GM12874 (cell line): Measurements from ENCODE around the gene CNNM4.

ENCODE experiments used
- TF ChIP-seq, protein P1 (sequence below): IDR thresholded peaks from 2 replicates; pipeline ENCODE4 v1.5.1; 2011; ENCODE audit warnings: low read depth, mild to moderate bottlenecking, control low read depth, low read length, moderate library complexity; ENCODE audit not compliant: insufficient read depth

CNNM4 gene

DNA sequence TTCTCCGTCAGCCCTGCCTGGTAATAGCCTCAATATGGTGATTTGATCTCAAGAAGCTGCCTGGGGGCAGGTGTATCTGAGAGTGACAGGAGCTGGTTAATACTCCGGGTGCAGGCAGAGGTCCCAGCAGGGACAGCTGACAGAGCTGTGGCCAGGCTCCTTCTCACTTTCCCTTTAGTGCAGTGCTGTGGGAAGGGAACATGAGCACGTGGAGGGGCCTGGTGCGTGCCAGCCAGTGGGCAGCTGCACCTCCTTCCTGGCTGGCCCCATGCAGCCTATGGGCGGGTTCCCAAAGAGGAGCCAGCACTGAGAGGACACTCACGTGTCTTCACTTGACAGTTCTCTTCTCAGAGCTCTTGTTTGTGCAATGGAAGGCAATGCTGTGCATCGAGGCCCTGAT is 9.1 kb downstream of the CNNM4 start:
- TF ChIP-seq, protein P1, sequence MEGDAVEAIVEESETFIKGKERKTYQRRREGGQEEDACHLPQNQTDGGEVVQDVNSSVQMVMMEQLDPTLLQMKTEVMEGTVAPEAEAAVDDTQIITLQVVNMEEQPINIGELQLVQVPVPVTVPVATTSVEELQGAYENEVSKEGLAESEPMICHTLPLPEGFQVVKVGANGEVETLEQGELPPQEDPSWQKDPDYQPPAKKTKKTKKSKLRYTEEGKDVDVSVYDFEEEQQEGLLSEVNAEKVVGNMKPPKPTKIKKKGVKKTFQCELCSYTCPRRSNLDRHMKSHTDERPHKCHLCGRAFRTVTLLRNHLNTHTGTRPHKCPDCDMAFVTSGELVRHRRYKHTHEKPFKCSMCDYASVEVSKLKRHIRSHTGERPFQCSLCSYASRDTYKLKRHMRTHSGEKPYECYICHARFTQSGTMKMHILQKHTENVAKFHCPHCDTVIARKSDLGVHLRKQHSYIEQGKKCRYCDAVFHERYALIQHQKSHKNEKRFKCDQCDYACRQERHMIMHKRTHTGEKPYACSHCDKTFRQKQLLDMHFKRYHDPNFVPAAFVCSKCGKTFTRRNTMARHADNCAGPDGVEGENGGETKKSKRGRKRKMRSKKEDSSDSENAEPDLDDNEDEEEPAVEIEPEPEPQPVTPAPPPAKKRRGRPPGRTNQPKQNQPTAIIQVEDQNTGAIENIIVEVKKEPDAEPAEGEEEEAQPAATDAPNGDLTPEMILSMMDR: no peak

DNA sequence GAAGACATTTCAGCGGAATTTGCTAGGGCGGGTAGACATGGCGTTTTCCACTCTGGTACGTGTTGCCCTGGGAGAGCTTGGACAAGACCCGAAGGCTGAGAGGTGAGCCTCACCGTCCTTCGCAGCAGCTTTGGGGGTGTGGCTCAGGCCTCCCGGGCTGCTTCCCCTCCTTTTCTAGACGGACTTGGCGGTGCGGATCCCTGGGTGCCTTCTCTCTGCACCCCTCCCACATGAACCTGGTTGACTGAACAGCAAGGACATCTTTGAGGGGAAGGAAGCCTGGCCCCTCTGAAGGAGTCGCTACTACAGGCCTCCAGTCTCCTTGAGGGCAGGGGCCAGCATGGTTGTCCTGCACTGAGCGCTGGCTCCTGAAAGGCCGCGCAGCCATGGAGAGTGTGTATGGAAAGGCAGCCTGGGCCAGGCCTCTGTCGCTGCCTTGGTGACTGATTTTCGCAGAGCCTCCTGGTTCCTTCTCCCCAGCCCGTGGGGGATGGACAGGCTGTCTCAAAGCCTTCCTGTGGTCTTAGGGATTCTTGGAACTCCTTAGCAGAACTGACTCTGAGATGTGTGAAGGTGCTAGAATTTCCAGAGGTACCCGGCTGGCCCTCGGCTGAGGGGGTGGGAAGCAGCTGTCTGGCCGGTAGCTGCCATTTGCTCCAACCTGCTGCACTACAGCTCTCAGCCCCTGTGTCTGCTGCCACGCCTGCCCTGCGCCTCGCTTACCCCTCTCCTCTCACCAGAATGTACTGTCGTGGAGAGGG is 9.9 kb downstream of the CNNM4 start:
- TF ChIP-seq, protein P1: no peak

DNA sequence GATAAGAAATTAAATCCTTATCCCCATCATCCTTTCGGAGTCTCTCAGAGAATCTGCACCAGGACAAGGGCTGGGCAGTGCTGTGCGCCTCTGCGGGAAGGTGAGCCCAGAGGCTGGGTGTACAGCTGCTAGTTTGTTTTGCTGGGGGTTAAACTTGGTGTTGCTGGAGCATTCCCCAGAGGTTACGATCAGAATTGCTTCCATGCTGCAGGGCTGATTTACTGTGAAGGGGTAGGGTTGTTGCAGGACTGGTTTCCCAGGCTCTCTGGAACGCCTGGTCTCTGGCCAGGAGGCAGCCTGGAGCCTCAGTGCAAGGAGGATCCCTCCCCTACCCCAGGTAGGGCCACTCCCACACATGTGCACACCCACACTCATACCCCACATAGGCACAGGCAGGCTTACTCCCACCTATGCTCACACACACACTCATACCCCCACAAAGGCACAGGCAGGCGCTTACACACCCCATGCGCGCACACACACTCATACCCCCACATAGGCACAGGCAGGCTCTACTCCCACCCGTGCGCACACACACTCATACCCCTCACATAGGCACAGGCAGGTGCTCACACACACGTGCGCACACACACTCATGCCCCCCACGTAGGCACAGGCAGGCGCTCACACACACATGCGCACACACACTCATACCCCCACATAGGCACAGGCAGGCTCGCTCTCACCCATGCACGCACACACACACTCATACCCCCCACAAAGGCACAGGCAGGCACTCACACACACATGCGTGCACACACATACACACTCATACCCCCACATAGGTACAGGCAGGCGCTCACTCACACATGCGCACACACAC is 11.3 kb downstream of the CNNM4 start:
- TF ChIP-seq, protein P1: no peak

DNA sequence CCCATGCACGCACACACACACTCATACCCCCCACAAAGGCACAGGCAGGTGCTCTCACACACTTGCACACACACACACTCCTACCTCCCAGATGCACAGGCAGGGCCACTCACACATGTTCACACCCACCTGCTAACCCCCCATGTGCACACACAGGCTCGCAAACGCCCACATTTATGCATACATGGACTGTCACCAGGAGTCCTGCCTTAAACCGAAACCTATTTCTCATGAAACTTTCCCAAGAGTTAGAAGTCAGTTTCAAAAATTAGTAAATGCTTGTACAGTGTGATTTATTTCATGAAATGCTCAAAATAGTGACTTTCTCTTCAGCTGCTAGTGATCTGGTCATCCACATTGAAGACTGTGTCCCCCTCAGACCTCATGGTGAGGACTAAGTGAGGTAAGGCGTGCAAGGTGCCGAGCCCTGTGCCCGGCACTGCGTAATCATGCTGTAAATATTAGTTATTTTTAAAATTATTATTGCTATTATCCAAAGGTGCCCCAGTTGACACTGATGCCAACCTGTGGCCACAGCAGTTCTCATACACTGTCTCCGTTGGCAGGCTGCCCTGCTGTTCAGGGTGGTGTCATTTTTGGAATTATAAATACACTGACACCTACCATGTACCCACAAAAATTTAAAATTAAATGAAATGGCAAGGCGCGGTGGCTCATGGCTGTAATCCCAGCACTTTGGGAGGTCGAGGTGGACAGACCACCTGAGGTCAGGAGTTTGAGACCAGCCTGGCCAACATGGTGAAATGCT is 12.4 kb downstream of the CNNM4 start:
- TF ChIP-seq, protein P1: no peak

DNA sequence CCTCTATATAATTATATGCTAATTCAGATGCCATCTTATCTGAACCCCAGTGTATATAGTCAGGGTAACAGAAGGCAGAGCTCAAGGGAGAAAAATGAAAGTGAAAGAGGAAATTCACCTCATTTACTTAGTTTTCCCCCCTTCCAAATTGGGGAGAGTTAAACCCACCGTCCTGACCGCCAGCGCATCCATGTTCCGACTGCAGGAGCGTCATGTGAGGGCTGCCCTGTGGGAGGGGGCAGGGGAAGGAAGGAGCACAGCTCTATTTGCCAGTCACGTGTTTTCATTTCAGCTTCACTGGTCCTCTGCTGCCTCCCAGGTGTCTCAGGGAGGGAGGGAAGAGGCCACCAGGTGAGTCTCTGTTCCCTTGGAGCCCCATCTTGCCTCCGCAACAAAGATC is 13.2 kb downstream of the CNNM4 start:
- TF ChIP-seq, protein P1: no peak

DNA sequence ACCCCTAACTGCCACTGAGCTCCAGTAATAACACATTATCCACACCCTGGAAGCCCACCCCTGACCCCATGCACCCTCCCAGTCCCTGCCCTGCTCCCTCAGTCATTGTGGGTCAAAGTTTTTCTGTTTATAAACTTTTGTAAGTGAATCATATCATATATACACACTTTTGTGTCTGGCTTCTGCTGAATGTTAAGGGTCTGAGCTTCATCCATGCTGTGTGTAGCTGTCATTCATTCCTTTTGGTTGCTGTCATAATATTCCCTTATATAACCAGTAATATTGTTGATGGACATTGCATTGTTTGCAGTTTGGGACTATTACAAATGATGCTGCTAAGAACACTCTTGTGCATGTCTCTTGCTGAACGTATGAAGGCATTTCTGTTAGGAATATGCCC is 14.5 kb downstream of the CNNM4 start:
- TF ChIP-seq, protein P1: no peak

DNA sequence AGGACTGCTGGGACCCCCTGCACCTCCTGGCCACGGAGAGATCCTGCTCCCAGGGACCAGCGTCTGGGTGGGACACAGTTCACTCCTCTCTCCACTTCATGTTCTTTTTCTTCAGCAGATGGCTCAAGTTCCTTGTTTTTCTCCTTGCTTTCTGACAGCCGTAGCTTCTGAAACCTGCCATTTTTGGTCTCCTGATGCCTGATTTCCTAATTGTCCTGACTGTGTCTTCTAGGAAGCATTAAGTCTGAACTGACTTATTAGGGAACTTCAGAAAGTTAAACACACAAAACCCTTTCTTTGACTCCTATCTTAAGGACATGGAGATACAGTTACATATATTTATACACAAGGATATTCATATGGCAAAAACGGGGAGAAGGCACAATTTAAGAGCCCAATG is 22.7 kb downstream of the CNNM4 start:
- TF ChIP-seq, protein P1: no peak
